Esophagus muscularis mucosa (tissue), 4 donors: ENCODE measurements around the gene SOWAHA. TPM values are rescaled to one million over a fixed set of nuclear protein-coding genes. Genes with fewer than 3 reads are reported as not detected.

Experiments
- DNase-seq: peaks from one replicate; pipeline ENCODE4 v3.0.0-alpha.2; 2017; ENCODE audit errors: extremely low spot score
- H3K27ac ChIP-seq, 4 donors: fragments of 200-600 bp; sonication (generic); replicated peaks in 1 of 4; 1 replicate in 3 of 4; 2 replicates in 1 of 4; pipeline ENCODE4 v1.5.1; 2016 to 2019; ENCODE audit warnings: mild to moderate bottlenecking in 1 of 4
- H3K27me3 ChIP-seq, 4 donors: fragments of 200-600 bp; sonication (generic); one replicate each; pipeline versions ENCODE4 v1.5.1 to v1.6.0; 2016 to 2019
- H3K36me3 ChIP-seq, 4 donors: fragments of 200-600 bp; sonication (generic); one replicate each; pipeline ENCODE4 v1.5.1; 2016 to 2019
- H3K4me1 ChIP-seq, 4 donors: fragments of 200-600 bp; sonication (generic); one replicate each; pipeline ENCODE4 v1.5.1; 2016 to 2019
- H3K4me3 ChIP-seq, 4 donors: fragments of 200-600 bp; sonication (generic); 1 replicate in 2 of 4; 2 replicates in 2 of 4; pipeline ENCODE4 v1.5.1; 2016 to 2019; ENCODE audit warnings: mild to moderate bottlenecking in 4 of 4, moderate library complexity in 1 of 4
- H3K9me3 ChIP-seq, 4 donors: fragments of 200-600 bp; sonication (generic); 1 replicate in 3 of 4; 2 replicates in 1 of 4; pipeline ENCODE4 v1.5.1; 2016 to 2019
- EP300 ChIP-seq: sonication (generic); formaldehyde crosslinking; IDR thresholded peaks from one replicate; pipeline ENCODE4 v1.6.1; 2017; ENCODE audit warnings: antibody characterized with exemption
- POLR2A ChIP-seq: fragments of 450-650 bp; IDR thresholded peaks from one replicate; pipeline ENCODE4 v1.6.1; 2017; ENCODE audit warnings: antibody characterized with exemption, moderate library complexity, mild to moderate bottlenecking, low read depth
- POLR2AphosphoS5 ChIP-seq, 2 donors: sonication (generic); formaldehyde crosslinking; IDR thresholded peaks; one replicate each; pipeline ENCODE4 v1.6.1; 2017; ENCODE audit warnings: antibody characterized with exemption in 2 of 2
- WGBS: methylation state at CpG from one replicate; pipeline ENCODE4 v1.1.5; 2018; 5-methylcytosine and 5-hydroxymethylcytosine counted together
- intact Hi-C: fragments of 100-400 bp; cut with DNase I; formaldehyde crosslinking; loops from one replicate; pipeline ENCODE4 v1.15.1; 2023
- total RNA-seq, 4 donors: library from RNA; depleted of rRNA; stranded (reverse); fragments of >200 nt; gene quantifications; one replicate each; pipeline versions ENCODE4 v1.1.0 to v1.2.1, GENCODE V29; 2016
- TF ChIP-seq, protein P1 (sequence below), 3 experiments: fragments of 200-600 bp in 2 of 3; fragments of 450-650 bp in 1 of 3; sonication (generic) in 2 of 3; IDR thresholded peaks; one replicate each; pipeline ENCODE4 v1.5.1; 2017 to 2019; ENCODE audit warnings: antibody characterized with exemption in 3 of 3, mild to moderate bottlenecking in 2 of 3, moderate library complexity in 1 of 3

Gene SOWAHA
- total RNA-seq, 4 donors from 2014 or later: 0.06 to 0.83 (median 0.15) TPM

- WGBS: 84% methylated on average over 3 of the region's 3 CpGs
Observed at GRCh38 chr5:132791026-132791425, 22.1 kb upstream of the SOWAHA start.

GRCh38 chr5:132797651-132798050 is 15.5 kb upstream of the SOWAHA start:
- 73% methylated on average over 2 of the region's 2 CpGs for WGBS
- Histone ChIP-seq H3K9me3 (no peaks in the 10 kb centered on the region), H3K36me3 (no peaks in the 10 kb centered on the region)

More at GRCh38 chr5:132791026-132791425, 22.1 kb upstream of the SOWAHA start:
- Histone ChIP-seq H3K9me3 (no peaks in the 10 kb centered on the region), H3K27me3 (peaks cover 0 to 5% (median 0%) of the 10 kb centered on the region in 4 donors), H3K27ac (no peak overlapping the region), H3K36me3 (no peaks in the 10 kb centered on the region), H3K4me3 (no peak overlapping the region), H3K4me1 (no peaks in the 10 kb centered on the region)
- intact Hi-C loops: no loop called here
- TF ChIP-seq, protein P1, sequence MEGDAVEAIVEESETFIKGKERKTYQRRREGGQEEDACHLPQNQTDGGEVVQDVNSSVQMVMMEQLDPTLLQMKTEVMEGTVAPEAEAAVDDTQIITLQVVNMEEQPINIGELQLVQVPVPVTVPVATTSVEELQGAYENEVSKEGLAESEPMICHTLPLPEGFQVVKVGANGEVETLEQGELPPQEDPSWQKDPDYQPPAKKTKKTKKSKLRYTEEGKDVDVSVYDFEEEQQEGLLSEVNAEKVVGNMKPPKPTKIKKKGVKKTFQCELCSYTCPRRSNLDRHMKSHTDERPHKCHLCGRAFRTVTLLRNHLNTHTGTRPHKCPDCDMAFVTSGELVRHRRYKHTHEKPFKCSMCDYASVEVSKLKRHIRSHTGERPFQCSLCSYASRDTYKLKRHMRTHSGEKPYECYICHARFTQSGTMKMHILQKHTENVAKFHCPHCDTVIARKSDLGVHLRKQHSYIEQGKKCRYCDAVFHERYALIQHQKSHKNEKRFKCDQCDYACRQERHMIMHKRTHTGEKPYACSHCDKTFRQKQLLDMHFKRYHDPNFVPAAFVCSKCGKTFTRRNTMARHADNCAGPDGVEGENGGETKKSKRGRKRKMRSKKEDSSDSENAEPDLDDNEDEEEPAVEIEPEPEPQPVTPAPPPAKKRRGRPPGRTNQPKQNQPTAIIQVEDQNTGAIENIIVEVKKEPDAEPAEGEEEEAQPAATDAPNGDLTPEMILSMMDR (IDR thresholded peaks at IDR 0.05): no peak
- TF ChIP-seq POLR2AphosphoS5 (IDR thresholded peaks at IDR 0.05) (no peak), EP300 (no peak), POLR2A (no peak)
- no peak for DNase-seq

DNA sequence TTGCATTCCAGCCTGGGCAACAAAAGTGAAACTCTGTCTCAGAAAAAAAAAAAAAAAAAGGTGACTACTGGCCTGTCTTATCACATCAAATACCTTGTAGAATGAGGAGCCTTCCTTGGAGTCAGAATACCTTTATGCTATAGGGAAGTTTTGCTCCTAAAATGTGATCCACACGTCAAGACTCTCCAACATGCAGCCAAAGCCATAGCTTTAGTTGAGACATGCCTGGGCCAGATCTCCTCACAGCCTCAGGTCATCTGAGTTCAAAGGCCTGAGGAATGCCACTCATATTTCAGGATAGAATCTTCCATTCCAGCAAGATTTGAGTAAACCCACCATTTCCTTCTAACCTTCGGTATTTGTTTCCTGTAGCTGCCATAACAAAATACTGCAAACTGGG is 13.7 kb upstream of the SOWAHA start:
- H3K4me3 ChIP-seq: no peak overlapping the region
- no peaks in the 10 kb centered on the region for H3K9me3 ChIP-seq
- TF ChIP-seq POLR2AphosphoS5 (IDR thresholded peaks at IDR 0.05): no peak
- no peak for TF ChIP-seq EP300
- no peak for TF ChIP-seq POLR2A
- TF ChIP-seq, protein P1 (IDR thresholded peaks at IDR 0.05): no peak
- no peaks in the 10 kb centered on the region for H3K4me1 ChIP-seq
- H3K27me3 ChIP-seq: peaks cover 0 to 12% (median 0%) of the 10 kb centered on the region in 4 donors
- no peak for DNase-seq
- no peak overlapping the region for H3K27ac ChIP-seq
- WGBS: 82% methylated on average over 2 of the region's 2 CpGs
- intact Hi-C loops: no loop called here
- H3K36me3 ChIP-seq: no peaks in the 10 kb centered on the region

More at GRCh38 chr5:132797651-132798050, 15.5 kb upstream of the SOWAHA start:
- Histone ChIP-seq H3K4me3 (no peak overlapping the region), H3K27me3 (peaks cover 0 to 10% (median 0%) of the 10 kb centered on the region in 4 donors), H3K27ac (no peak overlapping the region), H3K4me1 (no peaks in the 10 kb centered on the region)
- no peak for TF ChIP-seq POLR2AphosphoS5 (IDR thresholded peaks at IDR 0.05)
- no peak for TF ChIP-seq EP300
- TF ChIP-seq POLR2A: no peak
- TF ChIP-seq, protein P1 (IDR thresholded peaks at IDR 0.05): no peak
- intact Hi-C loops: no loop called here
- DNase-seq: no peak

DNA sequence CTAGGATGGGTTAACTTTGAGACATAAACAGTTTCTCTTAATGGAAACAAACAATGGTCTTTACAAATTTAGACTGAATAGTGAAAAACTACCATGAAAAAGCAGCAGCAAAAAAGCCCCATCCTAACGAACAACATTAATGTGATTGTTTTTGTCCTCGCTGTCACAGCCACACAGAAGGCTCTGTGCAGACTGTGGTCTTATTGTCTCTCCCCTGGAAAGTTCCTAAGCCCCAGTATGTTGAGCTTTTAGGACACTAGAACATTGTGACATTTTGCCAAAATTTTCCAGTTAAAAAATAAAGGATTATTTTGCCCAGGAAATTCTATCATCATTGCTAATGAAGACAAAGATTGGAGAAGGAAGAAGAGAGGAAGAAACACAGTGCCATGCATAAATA is 12.6 kb upstream of the SOWAHA start:
- 81% methylated on average over 2 of the region's 2 CpGs for WGBS
- Histone ChIP-seq H3K4me1 (no peaks in the 10 kb centered on the region), H3K27me3 (peaks cover 0 to 12% (median 0%) of the 10 kb centered on the region in 4 donors), H3K9me3 (no peaks in the 10 kb centered on the region), H3K36me3 (no peaks in the 10 kb centered on the region), H3K4me3 (no peak overlapping the region), H3K27ac (no peak overlapping the region)
- intact Hi-C loops: no loop called here
- no peak for TF ChIP-seq POLR2A
- TF ChIP-seq, protein P1 (IDR thresholded peaks at IDR 0.05): no peak
- no peak for TF ChIP-seq POLR2AphosphoS5 (IDR thresholded peaks at IDR 0.05)
- no peak for TF ChIP-seq EP300
- no peak for DNase-seq
